SK-N-SH treated with all-trans-retinoic acid at 6 μM for 48 hours (cell line): ENCODE results near the gene PCMT1.

Experiments used
- ATAC-seq: fragments of 200-7000 bp; cut with Tn5 transposase; 3 replicates; pipeline ENCODE4 v1.9.1; 2020; ENCODE audit warnings: mild to moderate bottlenecking, moderate library complexity
- ARNTL ChIP-seq: fragments of 450-650 bp; formaldehyde crosslinking; IDR thresholded peaks from 2 replicates; pipeline ENCODE4 v1.5.0; 2020; ENCODE audit warnings: low read depth, mild to moderate bottlenecking, moderate library complexity, borderline replicate concordance
- BACH2 ChIP-seq: fragments of 250-450 bp; sonication (Bioruptor Pico); IDR thresholded peaks from 2 replicates; pipeline ENCODE4 v1.9.0; 2021; ENCODE audit warnings: mild to moderate bottlenecking, borderline replicate concordance
- CSRNP3 ChIP-seq: fragments of 250-450 bp; sonication (Bioruptor Pico); IDR thresholded peaks from 2 replicates; pipeline ENCODE4 v1.5.1; 2021; ENCODE audit warnings: mild to moderate bottlenecking, moderate library complexity
- ESRRG ChIP-seq: fragments of 250-450 bp; sonication (Bioruptor Pico); IDR thresholded peaks from 2 replicates; pipeline ENCODE4 v1.6.1; 2021; ENCODE audit warnings: mild to moderate bottlenecking
- GLIS3 ChIP-seq: fragments of 250-450 bp; sonication (Bioruptor Pico); IDR thresholded peaks from 2 replicates; pipeline ENCODE4 v1.5.0; 2020; ENCODE audit warnings: mild to moderate bottlenecking, moderate library complexity
- ISL1 ChIP-seq: fragments of 250-450 bp; sonication (Bioruptor Pico); IDR thresholded peaks from 2 replicates; pipeline ENCODE4 v2.1.2; 2022; ENCODE audit warnings: mild to moderate bottlenecking, moderate library complexity
- OSR1 ChIP-seq: fragments of 250-450 bp; sonication (Bioruptor Pico); IDR thresholded peaks from 2 replicates; pipeline ENCODE4 v1.8.0; 2022; ENCODE audit warnings: moderate library complexity, mild to moderate bottlenecking, inconsistent platforms
- PATZ1 ChIP-seq: fragments of 250-450 bp; sonication (Bioruptor Pico); IDR thresholded peaks from 2 replicates; pipeline ENCODE4 v1.8.0; 2020; ENCODE audit warnings: mild to moderate bottlenecking, moderate library complexity, borderline replicate concordance
- POU6F1 ChIP-seq: fragments of 250-450 bp; sonication (Bioruptor Pico); IDR thresholded peaks from 2 replicates; pipeline ENCODE4 v1.8.0; 2021; ENCODE audit warnings: low read depth, mild to moderate bottlenecking, moderate library complexity, borderline replicate concordance
- PPARA ChIP-seq: fragments of 250-450 bp; sonication (Bioruptor Pico); IDR thresholded peaks from 2 replicates; pipeline ENCODE4 v1.5.0; 2020; ENCODE audit warnings: mild to moderate bottlenecking, borderline replicate concordance
- RARB ChIP-seq: fragments of 250-450 bp; sonication (Bioruptor Pico); IDR thresholded peaks from 2 replicates; pipeline ENCODE4 v1.8.0; 2021; ENCODE audit warnings: mild to moderate bottlenecking, moderate library complexity
- SNAI2 ChIP-seq: fragments of 250-450 bp; sonication (Bioruptor Pico); IDR thresholded peaks from 2 replicates; pipeline ENCODE4 v1.5.0; 2020; ENCODE audit warnings: mild to moderate bottlenecking, moderate library complexity
- TCF4 ChIP-seq: fragments of 250-450 bp; sonication (Bioruptor Pico); IDR thresholded peaks from 2 replicates; pipeline ENCODE4 v1.8.0; 2021; ENCODE audit warnings: mild to moderate bottlenecking, moderate library complexity, borderline replicate concordance
- TOX ChIP-seq: fragments of 250-450 bp; sonication (Bioruptor Pico); IDR thresholded peaks from 2 replicates; pipeline ENCODE4 v1.8.0; 2021; ENCODE audit warnings: mild to moderate bottlenecking, moderate library complexity, borderline replicate concordance
- ZC3H10 ChIP-seq: fragments of 250-450 bp; sonication (Bioruptor Pico); IDR thresholded peaks from 2 replicates; pipeline ENCODE4 v1.5.1; 2021; ENCODE audit warnings: mild to moderate bottlenecking, moderate library complexity
- ZFP3 ChIP-seq: fragments of 250-450 bp; sonication (Bioruptor Pico); IDR thresholded peaks from 2 replicates; pipeline ENCODE4 v1.5.0; 2020; ENCODE audit warnings: mild to moderate bottlenecking, moderate library complexity
- ZFP30 ChIP-seq: fragments of 450-650 bp; formaldehyde crosslinking; IDR thresholded peaks from 2 replicates; pipeline ENCODE4 v1.5.0; 2022; ENCODE audit warnings: mild to moderate bottlenecking, moderate library complexity
- ZNF565 ChIP-seq: fragments of 450-650 bp; formaldehyde crosslinking; conservative IDR thresholded peaks from 2 replicates; pipeline ENCODE4 v1.5.0; 2020; ENCODE audit warnings: low read depth, mild to moderate bottlenecking, moderate library complexity
- ZNF70 ChIP-seq: fragments of 450-650 bp; formaldehyde crosslinking; IDR thresholded peaks from 2 replicates; pipeline ENCODE4 v1.5.0; 2020; ENCODE audit warnings: mild to moderate bottlenecking, moderate library complexity
- ZNF8 ChIP-seq: fragments of 450-650 bp; formaldehyde crosslinking; IDR thresholded peaks from 2 replicates; pipeline ENCODE4 v1.5.0; 2020; ENCODE audit warnings: mild to moderate bottlenecking, moderate library complexity

PCMT1 gene

GRCh38 chr6:149856256-149856994, 106.9 kb downstream of the PCMT1 start:
- no peak for TF ChIP-seq ZNF70 (CRISPR knock-in tag)
- peak; percentile 10; the same call in 1 of the 2 replicates for TF ChIP-seq ISL1 (CRISPR knock-in tag)
- peak; percentile 5; the same call in 2 of the 3 replicates for ATAC-seq

- no peak for ATAC-seq
These were observed 108.0 kb downstream of the PCMT1 start for GRCh38 chr6:149857541-149857940.

GRCh38 chr6:149859368-149859767, 109.8 kb downstream of the PCMT1 start:
- no peak for ATAC-seq
- no peak for TF ChIP-seq ARNTL (CRISPR knock-in tag)
- TF ChIP-seq SNAI2 (CRISPR knock-in tag): no peak
- no peak for TF ChIP-seq BACH2 (CRISPR knock-in tag)
- no peak for TF ChIP-seq PPARA (CRISPR knock-in tag)
- TF ChIP-seq TCF4 (CRISPR knock-in tag): no peak
- TF ChIP-seq ZNF70 (CRISPR knock-in tag): no peak
- no peak for TF ChIP-seq TOX (CRISPR knock-in tag)
- TF ChIP-seq GLIS3: no peak
- no peak for TF ChIP-seq ZFP30 (CRISPR knock-in tag)
- no peak for TF ChIP-seq ESRRG
- no peak for TF ChIP-seq CSRNP3 (CRISPR knock-in tag)
- TF ChIP-seq POU6F1 (CRISPR knock-in tag): no peak
- no peak for TF ChIP-seq ZNF565 (CRISPR knock-in tag)
- no peak for TF ChIP-seq ZC3H10 (CRISPR knock-in tag)
- no peak for TF ChIP-seq ZNF8 (CRISPR knock-in tag)
- no peak for TF ChIP-seq RARB
- no peak for TF ChIP-seq ISL1 (CRISPR knock-in tag)
- TF ChIP-seq OSR1 (CRISPR knock-in tag): no peak
- no peak for TF ChIP-seq PATZ1

More at GRCh38 chr6:149857541-149857940, 108.0 kb downstream of the PCMT1 start:
- TF ChIP-seq ZFP3 (CRISPR knock-in tag) (no peak), TCF4 (CRISPR knock-in tag) (no peak), SNAI2 (CRISPR knock-in tag) (no peak), PATZ1 (no peak), RARB (no peak), OSR1 (CRISPR knock-in tag) (no peak), ZNF70 (CRISPR knock-in tag) (no peak), POU6F1 (CRISPR knock-in tag) (no peak), TOX (CRISPR knock-in tag) (no peak), GLIS3 (no peak), BACH2 (CRISPR knock-in tag) (no peak), ZNF8 (CRISPR knock-in tag) (no peak), ISL1 (CRISPR knock-in tag) (no peak), ZC3H10 (CRISPR knock-in tag) (no peak), ARNTL (CRISPR knock-in tag) (no peak), ESRRG (no peak)
